Gastrocnemius medialis (tissue), 4 donors: Measurements from ENCODE around the gene WHRN.

Experiments used
- POLR2A ChIP-seq, 2 donors: fragments of 450-650 bp; IDR thresholded peaks; one replicate each; pipeline ENCODE4 v1.6.1; 2017; ENCODE audit warnings: antibody characterized with exemption in 2 of 2, mild to moderate bottlenecking in 2 of 2, moderate library complexity in 2 of 2
- TF ChIP-seq, protein P1 (sequence below), 5 experiments: fragments of 450-650 bp in 3 of 5; fragments of 200-600 bp in 2 of 5; sonication (generic) in 2 of 5; IDR thresholded peaks in 4 of 5; conservative IDR thresholded peaks in 1 of 5; 1 replicate in 4 of 5; 2 replicates in 1 of 5; pipeline ENCODE4 v1.5.1; 2016 to 2019; ENCODE audit warnings: antibody characterized with exemption in 5 of 5, mild to moderate bottlenecking in 3 of 5, moderate library complexity in 3 of 5

DNA sequence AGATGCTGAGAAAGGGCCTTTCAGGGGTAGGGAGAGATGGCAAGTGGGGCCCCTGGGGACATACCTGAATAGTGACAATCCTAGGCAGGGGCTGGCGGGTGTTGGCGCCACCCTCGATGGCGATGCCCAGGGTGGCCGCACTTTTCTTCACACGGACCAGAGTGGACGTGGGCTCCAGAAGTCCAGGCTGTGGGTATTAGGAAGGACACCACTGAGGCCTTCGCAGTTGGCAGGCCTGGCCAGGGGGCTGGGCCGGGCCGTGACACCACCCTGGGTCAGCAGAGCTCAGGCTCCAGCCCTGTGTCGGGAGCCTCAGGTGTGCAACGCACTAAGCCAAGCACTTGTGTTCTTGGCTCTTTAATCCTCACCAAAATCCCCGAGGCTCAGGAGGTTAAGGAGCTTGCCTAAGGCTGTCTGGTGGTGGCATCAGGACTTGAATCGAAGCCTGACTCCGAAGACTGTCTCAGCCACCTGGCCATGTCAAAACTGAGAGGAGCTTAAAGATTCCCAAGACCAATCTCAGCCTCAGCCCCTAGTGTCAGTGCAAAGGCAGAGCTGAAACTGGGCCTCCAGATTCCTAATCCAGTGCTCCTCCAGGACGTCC is 102.0 kb downstream of the WHRN start:
- TF ChIP-seq, protein P1, sequence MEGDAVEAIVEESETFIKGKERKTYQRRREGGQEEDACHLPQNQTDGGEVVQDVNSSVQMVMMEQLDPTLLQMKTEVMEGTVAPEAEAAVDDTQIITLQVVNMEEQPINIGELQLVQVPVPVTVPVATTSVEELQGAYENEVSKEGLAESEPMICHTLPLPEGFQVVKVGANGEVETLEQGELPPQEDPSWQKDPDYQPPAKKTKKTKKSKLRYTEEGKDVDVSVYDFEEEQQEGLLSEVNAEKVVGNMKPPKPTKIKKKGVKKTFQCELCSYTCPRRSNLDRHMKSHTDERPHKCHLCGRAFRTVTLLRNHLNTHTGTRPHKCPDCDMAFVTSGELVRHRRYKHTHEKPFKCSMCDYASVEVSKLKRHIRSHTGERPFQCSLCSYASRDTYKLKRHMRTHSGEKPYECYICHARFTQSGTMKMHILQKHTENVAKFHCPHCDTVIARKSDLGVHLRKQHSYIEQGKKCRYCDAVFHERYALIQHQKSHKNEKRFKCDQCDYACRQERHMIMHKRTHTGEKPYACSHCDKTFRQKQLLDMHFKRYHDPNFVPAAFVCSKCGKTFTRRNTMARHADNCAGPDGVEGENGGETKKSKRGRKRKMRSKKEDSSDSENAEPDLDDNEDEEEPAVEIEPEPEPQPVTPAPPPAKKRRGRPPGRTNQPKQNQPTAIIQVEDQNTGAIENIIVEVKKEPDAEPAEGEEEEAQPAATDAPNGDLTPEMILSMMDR (IDR thresholded peaks at IDR 0.05 in 4 of 5, conservative IDR thresholded peaks at IDR 0.05 in 1 of 5): no peak
- no peak for TF ChIP-seq POLR2A (IDR thresholded peaks at IDR 0.05)
